GM23338 (cell line): Measurements from ENCODE around the gene LTB4R. TPM values are rescaled to one million over a fixed set of nuclear protein-coding genes. Genes with fewer than 3 reads are reported as not detected.

Experiments used
- ATAC-seq: fragments of 200-7000 bp; cut with Tn5 transposase; 3 replicates; pipeline ENCODE4 v1.9.1; 2020
- DNase-seq: peaks from one replicate; pipeline ENCODE4 v3.0.0-alpha.2; 2015; ENCODE audit warnings: low spot score
- H2AFZ ChIP-seq: fragments of 200-600 bp; sonication (generic); 2 replicates; pipeline ENCODE4 v1.8.0; 2016; ENCODE audit warnings: antibody characterized with exemption, mild to moderate bottlenecking, moderate library complexity
- H3F3A ChIP-seq: fragments of 200-600 bp; sonication (generic); replicated peaks from 2 replicates; pipeline ENCODE4 v1.8.0; 2017; ENCODE audit warnings: antibody characterized with exemption, mixed run types, low read depth
- H3K27ac ChIP-seq: fragments of 200-600 bp; sonication (generic); 2 replicates; pipeline ENCODE4 v1.6.1; 2016; ENCODE audit warnings: low read depth
- H3K27me3 ChIP-seq: fragments of 200-600 bp; sonication (generic); 2 replicates; pipeline ENCODE4 v1.8.0; 2016; ENCODE audit warnings: mild to moderate bottlenecking, mixed run types, moderate library complexity; ENCODE audit not compliant: insufficient read depth
- H3K36me3 ChIP-seq: fragments of 200-600 bp; sonication (generic); 2 replicates; pipeline ENCODE4 v1.8.0; 2016; ENCODE audit warnings: mild to moderate bottlenecking; ENCODE audit not compliant: insufficient read depth
- H3K4me1 ChIP-seq: fragments of 200-600 bp; sonication (generic); 2 replicates; pipeline ENCODE4 v1.8.0; 2016; ENCODE audit warnings: mild to moderate bottlenecking, moderate library complexity; ENCODE audit not compliant: insufficient read depth
- H3K4me2 ChIP-seq: fragments of 200-600 bp; sonication (generic); 2 replicates; pipeline ENCODE4 v1.7.1; 2017; ENCODE audit warnings: mixed run types
- H3K4me3 ChIP-seq: fragments of 200-600 bp; sonication (generic); 2 replicates; pipeline ENCODE4 v1.6.1; 2016; ENCODE audit warnings: mixed run types
- H3K79me2 ChIP-seq: fragments of 200-600 bp; sonication (generic); replicated peaks from 2 replicates; pipeline ENCODE4 v1.8.0; 2017; ENCODE audit warnings: mild to moderate bottlenecking; ENCODE audit not compliant: insufficient read depth
- H3K9me2 ChIP-seq: fragments of 200-600 bp; sonication (generic); 2 replicates; pipeline ENCODE4 v1.8.0; 2017; ENCODE audit not compliant: insufficient read depth
- H4K20me1 ChIP-seq: fragments of 200-600 bp; sonication (generic); replicated peaks from 2 replicates; pipeline ENCODE4 v1.8.0; 2017; ENCODE audit warnings: mild to moderate bottlenecking; ENCODE audit not compliant: insufficient read depth
- H3K27ac Mint-ChIP-seq: 2 replicates; pipeline ENCODE4 v1.8.0; 2020; ENCODE audit warnings: inconsistent platforms, mild to moderate bottlenecking, moderate library complexity, mixed read lengths
- H3K27me3 Mint-ChIP-seq: 3 replicates; pipeline ENCODE4 v1.8.0; 2022; ENCODE audit warnings: low read depth, mild to moderate bottlenecking, moderate library complexity, mixed read lengths, inconsistent platforms; ENCODE audit not compliant: insufficient read depth, poor library complexity
- H3K36me3 Mint-ChIP-seq: 3 replicates; pipeline ENCODE4 v1.8.0; 2021; ENCODE audit warnings: low read depth, mild to moderate bottlenecking, inconsistent platforms, moderate library complexity, mixed read lengths
- H3K4me1 Mint-ChIP-seq: 3 replicates; pipeline ENCODE4 v1.8.0; 2020; ENCODE audit warnings: mild to moderate bottlenecking, inconsistent platforms, mixed read lengths
- H3K4me3 Mint-ChIP-seq: 3 replicates; pipeline ENCODE4 v1.8.0; 2021; ENCODE audit warnings: moderate library complexity, mild to moderate bottlenecking, inconsistent platforms, mixed read lengths
- H3K9me3 Mint-ChIP-seq: 3 replicates; pipeline ENCODE4 v1.8.0; 2020; ENCODE audit warnings: moderate library complexity, mild to moderate bottlenecking, inconsistent platforms, mixed read lengths
- CREB1 ChIP-seq: fragments of 250-450 bp; sonication (Bioruptor Pico); IDR thresholded peaks from 2 replicates; pipeline ENCODE4 v1.5.0; 2020; ENCODE audit warnings: low read depth, mild to moderate bottlenecking, moderate library complexity
- CTCF ChIP-seq, 2 experiments: fragments of 200-600 bp in 1 of 2; sonication (generic) in 1 of 2; conservative IDR thresholded peaks; 2 replicates each; pipeline versions ENCODE4 v1.5.1 to v1.6.1; 2016 to 2017; ENCODE audit warnings: antibody characterized with exemption in 2 of 2, low read depth in 2 of 2, mild to moderate bottlenecking in 2 of 2, moderate library complexity in 1 of 2
- JUNB ChIP-seq: IDR thresholded peaks from one replicate; pipeline ENCODE4 v1.6.1; 2016; ENCODE audit warnings: antibody characterized with exemption; ENCODE audit not compliant: unreplicated experiment
- REST ChIP-seq: IDR thresholded peaks from one replicate; pipeline ENCODE4 v1.6.1; 2018; ENCODE audit warnings: antibody characterized with exemption; ENCODE audit not compliant: unreplicated experiment
- ZNF114 ChIP-seq: fragments of 250-450 bp; sonication (Bioruptor Pico); IDR thresholded peaks from 2 replicates; pipeline ENCODE4 v1.5.0; 2020; ENCODE audit warnings: mild to moderate bottlenecking, moderate library complexity
- ZNF331 ChIP-seq: fragments of 250-450 bp; sonication (Bioruptor Pico); IDR thresholded peaks from 2 replicates; pipeline ENCODE4 v1.5.0; 2020; ENCODE audit warnings: low read depth, mild to moderate bottlenecking, moderate library complexity
- ZNF462 ChIP-seq: fragments of 250-450 bp; sonication (Bioruptor Pico); IDR thresholded peaks from 2 replicates; pipeline ENCODE4 v1.5.0; 2020; ENCODE audit warnings: mild to moderate bottlenecking, moderate library complexity
- polyA plus RNA-seq: library from polyadenylated mRNA; unstranded; fragments of >200 nt; fragmentation: Nextera tagmentation; extraction: Ambion mirVana; gene quantifications from 2 replicates; pipeline ENCODE4 v1.2.1, GENCODE V29; 2016
- total RNA-seq: library from RNA; depleted of rRNA; stranded (reverse); fragments of >200 nt; shearing (Covaris generic); gene quantifications from 2 replicates; pipeline ENCODE4 v1.2.3, GENCODE V29; 2014

The LTB4R gene
- total and polyA plus RNA-seq, 2 experiments from 2014 or later: 2.1 to 4.7 TPM

- Histone ChIP-seq H3K4me2 (no peak overlapping the region), H3K27me3 (no peaks in the 10 kb centered on the region), H2AFZ (no peak overlapping the region), H3K79me2 (peaks cover 13% of the 10 kb centered on the region), H3K4me3 (no peak overlapping the region), H3F3A (peaks cover 7% of the 10 kb centered on the region), H4K20me1 (peaks cover 12% of the 10 kb centered on the region; the same call in 1 of the 2 replicates), H3K27ac (0 out of 2 replicates have a peak overlapping the region, but pooled peaks have one; percentile 28), H3K4me1 (peaks cover 16% of the 10 kb centered on the region; the same call in 1 of the 2 replicates), H3K36me3 (peaks cover 2% of the 10 kb centered on the region), H3K9me2 (no peaks in the 10 kb centered on the region)
- H3K27ac Mint-ChIP-seq: no peak overlapping the region
- H3K36me3 Mint-ChIP-seq: peaks cover 15% of the 10 kb centered on the region
- peak; percentile 45 for ATAC-seq
- DNase-seq: peak; percentile 84
- peaks cover 13% of the 10 kb centered on the region for H3K27me3 Mint-ChIP-seq
- H3K4me3 Mint-ChIP-seq: peak overlapping the region; percentile 14; the same call in 1 of the 3 replicates
- peaks cover 2% of the 10 kb centered on the region; the same call in 1 of the 3 replicates for H3K9me3 Mint-ChIP-seq
- H3K4me1 Mint-ChIP-seq: peaks cover 21% of the 10 kb centered on the region
- TF ChIP-seq CTCF (conservative IDR thresholded peaks at IDR 0.05; ENCODE audit: low read depth in 2 of 2) (peak; percentile 56 to 70), REST (no peak), ZNF114 (CRISPR knock-in tag) (no peak)
Observed at GRCh38 chr14:24297190-24297964, 13.9 kb upstream of the LTB4R start.

- peaks cover 12% of the 10 kb centered on the region for H3K36me3 ChIP-seq
- peak overlapping the region; percentile 93 for H3K27ac Mint-ChIP-seq
- H3K4me1 ChIP-seq: peaks cover 16% of the 10 kb centered on the region; the same call in 1 of the 2 replicates
- H3K27ac ChIP-seq: no peak overlapping the region
- H3K4me1 Mint-ChIP-seq: peaks cover 21% of the 10 kb centered on the region
- ATAC-seq (no peak; the same call in 2 of the 3 replicates), DNase-seq (peak; percentile 30)
- H3K36me3 Mint-ChIP-seq: peaks cover 28% of the 10 kb centered on the region
- H3K4me2 ChIP-seq: peak overlapping the region; percentile 98
- peaks cover 13% of the 10 kb centered on the region for H3K27me3 Mint-ChIP-seq
- peaks cover 15% of the 10 kb centered on the region for H4K20me1 ChIP-seq
- H3K27me3 ChIP-seq: no peaks in the 10 kb centered on the region
- peaks cover 13% of the 10 kb centered on the region for H3K79me2 ChIP-seq
- peak overlapping the region; percentile 95 for H3K4me3 ChIP-seq
- H3K4me3 Mint-ChIP-seq: peak overlapping the region; percentile 90
- no peaks in the 10 kb centered on the region for H3K9me2 ChIP-seq
- H3F3A ChIP-seq: peaks cover 7% of the 10 kb centered on the region
- H2AFZ ChIP-seq: peak overlapping the region; percentile 96; the same call in 1 of the 2 replicates
- H3K9me3 Mint-ChIP-seq: peaks cover 2% of the 10 kb centered on the region; the same call in 1 of the 3 replicates
- no peak for TF ChIP-seq ZNF462 (CRISPR knock-in tag)
- TF ChIP-seq CREB1: no peak
- TF ChIP-seq JUNB: no peak
- TF ChIP-seq ZNF331 (CRISPR knock-in tag): no peak
- no peak for TF ChIP-seq ZNF114 (CRISPR knock-in tag)
Observed at GRCh38 chr14:24298892-24299254, 12.4 kb upstream of the LTB4R start.
